ENCODE measurements around the gene S100Z.
"Not testable (repeated sequence)": the region's sequence is repeated elsewhere in the genome, so short reads cannot be mapped to it uniquely, and the experiment has no call there.

Gene S100Z

GRCh38 chr5:76938177-76938576 lies 88.4 kb downstream of the S100Z start:
- H3K27ac ChIP-seq = no peak overlapping the region
- TF ChIP-seq CTCF (conservative IDR thresholded peaks at IDR 0.05) = no peak

DNA sequence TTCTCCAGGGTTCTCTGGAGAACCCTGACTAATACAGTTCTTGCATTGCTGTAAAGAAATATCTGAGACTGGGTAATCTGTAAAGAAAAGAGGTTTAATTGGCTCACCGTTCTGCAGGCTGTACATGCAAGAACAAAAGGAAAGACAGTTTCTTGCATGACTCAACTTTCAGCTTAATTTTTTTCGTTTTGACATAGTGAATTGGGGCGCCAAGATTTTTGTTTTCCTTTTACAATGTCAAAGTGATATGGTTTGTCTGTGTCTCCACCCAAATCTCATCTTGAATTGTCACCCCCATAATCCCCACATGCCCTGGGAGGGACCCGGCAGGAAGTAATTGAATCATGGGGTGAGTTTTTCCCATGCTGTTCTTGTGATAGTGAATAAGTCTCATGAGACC lies 91.2 kb downstream of the S100Z start:
- no peak overlapping the region for H3K27ac ChIP-seq

DNA sequence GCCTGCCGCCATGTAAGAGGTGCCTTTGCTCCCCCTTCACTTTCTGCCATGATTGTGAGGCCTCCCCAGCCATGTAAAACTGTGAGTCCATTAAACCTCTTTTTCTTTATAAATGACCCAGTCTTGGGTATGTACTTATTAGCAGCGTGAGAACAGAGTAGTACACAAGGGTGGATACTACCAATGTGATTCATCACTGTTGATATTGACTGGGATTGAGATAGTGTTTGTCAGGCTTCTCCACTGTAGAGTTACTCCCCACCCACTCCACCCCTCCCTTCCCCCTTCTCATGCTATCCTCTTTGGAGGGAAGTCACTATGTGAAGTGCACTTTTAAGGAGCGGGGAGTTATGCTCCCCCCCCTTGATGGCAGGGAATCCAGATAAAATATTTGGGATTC lies 91.6 kb downstream of the S100Z start:
- TF ChIP-seq CTCF (conservative IDR thresholded peaks at IDR 0.05) = no peak
- H3K27ac ChIP-seq = no peak overlapping the region

More for the DNA sequence above, 91.2 kb downstream of the S100Z start:
- TF ChIP-seq CTCF (conservative IDR thresholded peaks at IDR 0.05) = no peak

GRCh38 chr5:76942581-76942980 lies 92.8 kb downstream of the S100Z start:
- TF ChIP-seq CTCF (conservative IDR thresholded peaks at IDR 0.05) = no peak
- H3K27ac ChIP-seq = no peak overlapping the region

GRCh38 chr5:76943006-76943405 lies 93.2 kb downstream of the S100Z start:
- no peak for TF ChIP-seq CTCF (conservative IDR thresholded peaks at IDR 0.05)
- no peak overlapping the region for H3K27ac ChIP-seq

DNA sequence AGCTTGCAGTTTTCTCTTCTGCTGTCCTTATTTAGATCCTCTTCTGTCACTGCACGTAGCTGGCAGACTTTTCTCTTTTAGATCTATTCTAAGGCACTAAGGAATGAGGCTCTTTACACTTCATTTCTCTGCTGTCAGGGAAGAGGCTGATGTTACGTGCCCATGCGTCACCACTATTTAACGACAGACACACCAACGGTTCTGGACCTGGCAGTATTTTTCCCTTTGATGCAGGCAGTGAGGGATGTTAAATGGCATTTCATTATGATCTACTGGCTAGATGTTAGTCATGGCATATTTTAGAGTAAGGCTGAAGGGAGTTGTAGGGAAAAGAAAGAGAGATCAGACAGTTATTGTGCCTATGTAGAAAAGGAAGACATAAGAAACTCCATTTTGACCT lies 94.8 kb downstream of the S100Z start:
- H3K27ac ChIP-seq = no peak overlapping the region
- TF ChIP-seq CTCF (conservative IDR thresholded peaks at IDR 0.05) = no peak

DNA sequence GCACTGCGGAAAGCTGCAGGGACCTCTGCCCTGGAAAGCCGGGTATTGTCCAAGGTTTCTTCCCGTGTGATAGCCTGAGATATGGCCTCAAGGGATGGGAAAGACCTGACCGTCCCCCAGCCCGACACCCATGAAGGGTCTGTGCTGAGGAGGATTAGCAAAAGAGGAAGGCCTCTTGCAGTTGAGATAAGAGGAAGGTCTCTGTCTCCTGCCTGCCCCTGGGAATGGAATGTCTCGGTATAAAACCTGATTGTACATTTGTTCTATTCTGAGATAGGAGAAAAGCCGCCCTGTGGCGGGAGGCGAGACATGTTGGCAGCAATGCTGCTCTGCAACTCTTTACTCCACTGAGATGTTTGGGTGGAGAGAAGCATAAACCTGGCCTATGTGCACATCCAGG lies 95.4 kb downstream of the S100Z start:
- not testable (repeated sequence) for H3K27ac ChIP-seq

- H3K27ac ChIP-seq = no peak overlapping the region
- TF ChIP-seq CTCF (conservative IDR thresholded peaks at IDR 0.05) = no peak
Observed at GRCh38 chr5:76946090-76946489, 96.3 kb downstream of the S100Z start.

Measured in VCaP (cell line).